ENCODE measurements around the gene ZHX3.

DNA sequence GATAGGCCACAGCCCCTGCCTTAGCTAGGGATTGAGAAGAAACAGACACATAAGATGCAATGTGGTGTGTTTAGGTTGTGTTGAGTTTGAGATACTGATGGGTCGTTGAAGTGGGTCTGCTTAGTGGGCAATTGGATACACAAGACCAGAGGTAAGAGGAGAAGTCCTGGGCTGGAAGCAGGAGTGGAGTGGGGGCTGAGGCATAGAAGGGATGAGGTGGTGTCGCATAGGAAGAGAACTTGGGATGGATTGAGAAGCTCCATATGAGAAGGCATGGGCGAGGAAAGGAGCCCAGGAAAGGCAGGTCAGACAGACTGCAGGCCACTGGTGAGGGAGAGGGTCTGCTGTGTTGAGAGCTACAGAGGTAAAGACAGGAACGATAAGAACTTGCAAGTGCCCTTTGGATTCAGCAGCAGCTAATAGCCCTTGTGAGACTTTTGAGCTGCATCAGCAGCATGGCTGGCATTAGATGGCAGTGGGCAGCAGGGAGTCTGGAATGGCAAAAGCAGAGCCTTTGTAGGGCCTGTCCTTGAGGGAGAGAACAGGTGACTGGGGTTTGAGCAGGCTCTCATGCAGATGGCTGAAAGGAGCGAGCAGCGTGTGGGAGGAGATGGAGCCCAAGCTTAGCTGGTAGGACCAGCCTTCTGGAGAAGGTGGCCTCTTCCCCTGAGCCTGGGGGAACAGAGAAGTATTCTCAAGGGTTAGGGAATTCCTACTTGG, 147.0 kb downstream of the ZHX3 start:
- TF ChIP-seq ZNF121 (CRISPR knock-in tag; IDR thresholded peaks at IDR 0.05) (no peak), CTCF (IDR thresholded peaks at IDR 0.05) (no peak)
- TF ChIP-seq, protein P1, sequence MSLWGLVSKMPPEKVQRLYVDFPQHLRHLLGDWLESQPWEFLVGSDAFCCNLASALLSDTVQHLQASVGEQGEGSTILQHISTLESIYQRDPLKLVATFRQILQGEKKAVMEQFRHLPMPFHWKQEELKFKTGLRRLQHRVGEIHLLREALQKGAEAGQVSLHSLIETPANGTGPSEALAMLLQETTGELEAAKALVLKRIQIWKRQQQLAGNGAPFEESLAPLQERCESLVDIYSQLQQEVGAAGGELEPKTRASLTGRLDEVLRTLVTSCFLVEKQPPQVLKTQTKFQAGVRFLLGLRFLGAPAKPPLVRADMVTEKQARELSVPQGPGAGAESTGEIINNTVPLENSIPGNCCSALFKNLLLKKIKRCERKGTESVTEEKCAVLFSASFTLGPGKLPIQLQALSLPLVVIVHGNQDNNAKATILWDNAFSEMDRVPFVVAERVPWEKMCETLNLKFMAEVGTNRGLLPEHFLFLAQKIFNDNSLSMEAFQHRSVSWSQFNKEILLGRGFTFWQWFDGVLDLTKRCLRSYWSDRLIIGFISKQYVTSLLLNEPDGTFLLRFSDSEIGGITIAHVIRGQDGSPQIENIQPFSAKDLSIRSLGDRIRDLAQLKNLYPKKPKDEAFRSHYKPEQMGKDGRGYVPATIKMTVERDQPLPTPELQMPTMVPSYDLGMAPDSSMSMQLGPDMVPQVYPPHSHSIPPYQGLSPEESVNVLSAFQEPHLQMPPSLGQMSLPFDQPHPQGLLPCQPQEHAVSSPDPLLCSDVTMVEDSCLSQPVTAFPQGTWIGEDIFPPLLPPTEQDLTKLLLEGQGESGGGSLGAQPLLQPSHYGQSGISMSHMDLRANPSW (CRISPR knock-in tag; conservative IDR thresholded peaks at IDR 0.05; ENCODE audit: low read depth), result no peak

All from WTC11 (cell line).